Panc1 (cell line): ENCODE measurements around the gene ZNF592.

Source experiments
- POLR2AphosphoS5 ChIP-seq: IDR thresholded peaks from 2 replicates; pipeline ENCODE4 v1.6.1; 2012; ENCODE audit warnings: mild to moderate bottlenecking, low read depth, low read length, moderate library complexity
- SIN3A ChIP-seq: IDR thresholded peaks from 2 replicates; pipeline ENCODE4 v1.6.1; 2012; ENCODE audit warnings: low read depth, mild to moderate bottlenecking, low read length, moderate library complexity, borderline replicate concordance; ENCODE audit not compliant: insufficient read depth
- TF ChIP-seq, protein P1 (sequence below): fragments of 450-650 bp; IDR thresholded peaks from 2 replicates; pipeline ENCODE4 v1.5.1; 2017; ENCODE audit warnings: mild to moderate bottlenecking
- TF ChIP-seq, protein P2 (sequence below), 2 experiments: IDR thresholded peaks; 2 replicates each; pipeline ENCODE4 v1.6.1; 2011 to 2012; ENCODE audit warnings: low read depth in 2 of 2, control low read depth in 1 of 2, low read length in 1 of 2, mild to moderate bottlenecking in 1 of 2, moderate library complexity in 1 of 2; ENCODE audit not compliant: insufficient read depth in 1 of 2

DNA sequence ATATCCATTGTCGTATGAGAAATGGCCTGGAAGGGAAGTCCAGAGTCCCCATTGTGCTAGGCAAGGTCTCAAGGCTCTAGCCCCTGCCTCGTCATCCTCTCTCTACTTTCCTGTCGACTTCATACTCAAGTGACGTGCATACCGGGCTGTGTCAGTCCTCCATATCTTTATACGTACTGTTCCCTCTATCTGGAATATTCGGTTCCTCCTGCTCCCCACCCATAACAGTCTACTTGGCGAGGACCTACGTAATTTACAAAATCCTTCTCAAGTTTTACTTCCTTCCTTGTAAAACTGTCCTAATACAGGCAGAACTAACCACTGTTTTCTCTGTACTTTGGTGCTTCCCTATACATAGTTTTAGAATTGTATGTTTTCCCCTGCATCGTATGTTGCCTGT lies 66.5 kb downstream of the ZNF592 start:
- TF ChIP-seq POLR2AphosphoS5 (no peak), SIN3A (no peak)
- TF ChIP-seq, protein P1, sequence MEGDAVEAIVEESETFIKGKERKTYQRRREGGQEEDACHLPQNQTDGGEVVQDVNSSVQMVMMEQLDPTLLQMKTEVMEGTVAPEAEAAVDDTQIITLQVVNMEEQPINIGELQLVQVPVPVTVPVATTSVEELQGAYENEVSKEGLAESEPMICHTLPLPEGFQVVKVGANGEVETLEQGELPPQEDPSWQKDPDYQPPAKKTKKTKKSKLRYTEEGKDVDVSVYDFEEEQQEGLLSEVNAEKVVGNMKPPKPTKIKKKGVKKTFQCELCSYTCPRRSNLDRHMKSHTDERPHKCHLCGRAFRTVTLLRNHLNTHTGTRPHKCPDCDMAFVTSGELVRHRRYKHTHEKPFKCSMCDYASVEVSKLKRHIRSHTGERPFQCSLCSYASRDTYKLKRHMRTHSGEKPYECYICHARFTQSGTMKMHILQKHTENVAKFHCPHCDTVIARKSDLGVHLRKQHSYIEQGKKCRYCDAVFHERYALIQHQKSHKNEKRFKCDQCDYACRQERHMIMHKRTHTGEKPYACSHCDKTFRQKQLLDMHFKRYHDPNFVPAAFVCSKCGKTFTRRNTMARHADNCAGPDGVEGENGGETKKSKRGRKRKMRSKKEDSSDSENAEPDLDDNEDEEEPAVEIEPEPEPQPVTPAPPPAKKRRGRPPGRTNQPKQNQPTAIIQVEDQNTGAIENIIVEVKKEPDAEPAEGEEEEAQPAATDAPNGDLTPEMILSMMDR: no peak
- TF ChIP-seq, protein P2, sequence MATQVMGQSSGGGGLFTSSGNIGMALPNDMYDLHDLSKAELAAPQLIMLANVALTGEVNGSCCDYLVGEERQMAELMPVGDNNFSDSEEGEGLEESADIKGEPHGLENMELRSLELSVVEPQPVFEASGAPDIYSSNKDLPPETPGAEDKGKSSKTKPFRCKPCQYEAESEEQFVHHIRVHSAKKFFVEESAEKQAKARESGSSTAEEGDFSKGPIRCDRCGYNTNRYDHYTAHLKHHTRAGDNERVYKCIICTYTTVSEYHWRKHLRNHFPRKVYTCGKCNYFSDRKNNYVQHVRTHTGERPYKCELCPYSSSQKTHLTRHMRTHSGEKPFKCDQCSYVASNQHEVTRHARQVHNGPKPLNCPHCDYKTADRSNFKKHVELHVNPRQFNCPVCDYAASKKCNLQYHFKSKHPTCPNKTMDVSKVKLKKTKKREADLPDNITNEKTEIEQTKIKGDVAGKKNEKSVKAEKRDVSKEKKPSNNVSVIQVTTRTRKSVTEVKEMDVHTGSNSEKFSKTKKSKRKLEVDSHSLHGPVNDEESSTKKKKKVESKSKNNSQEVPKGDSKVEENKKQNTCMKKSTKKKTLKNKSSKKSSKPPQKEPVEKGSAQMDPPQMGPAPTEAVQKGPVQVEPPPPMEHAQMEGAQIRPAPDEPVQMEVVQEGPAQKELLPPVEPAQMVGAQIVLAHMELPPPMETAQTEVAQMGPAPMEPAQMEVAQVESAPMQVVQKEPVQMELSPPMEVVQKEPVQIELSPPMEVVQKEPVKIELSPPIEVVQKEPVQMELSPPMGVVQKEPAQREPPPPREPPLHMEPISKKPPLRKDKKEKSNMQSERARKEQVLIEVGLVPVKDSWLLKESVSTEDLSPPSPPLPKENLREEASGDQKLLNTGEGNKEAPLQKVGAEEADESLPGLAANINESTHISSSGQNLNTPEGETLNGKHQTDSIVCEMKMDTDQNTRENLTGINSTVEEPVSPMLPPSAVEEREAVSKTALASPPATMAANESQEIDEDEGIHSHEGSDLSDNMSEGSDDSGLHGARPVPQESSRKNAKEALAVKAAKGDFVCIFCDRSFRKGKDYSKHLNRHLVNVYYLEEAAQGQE (IDR thresholded peaks at IDR 0.05; ENCODE audit: insufficient read depth in 1 of 2, low read depth in 2 of 2, low read length in 1 of 2): no peak
